ENCODE data around the gene INPP5A. TPM values are rescaled to one million over a fixed set of nuclear protein-coding genes. Genes with fewer than 3 reads are reported as not detected.

INPP5A gene
- total and polyA plus RNA-seq, 2 of the 13 experiments (the other 11 are each of a cell fraction or from before 2014, with no cell fraction given), result 17.5 to 37.9 TPM

GRCh38 chr10:132591166-132591971, 53.8 kb downstream of the INPP5A start (continued):
- TF ChIP-seq ZNF30 (CRISPR knock-in tag; IDR thresholded peaks at IDR 0.05), result no peak
- TF ChIP-seq SETDB1 (CRISPR knock-in tag; IDR thresholded peaks at IDR 0.05; ENCODE audit: borderline replicate concordance), result no peak
- no peak for TF ChIP-seq ZSCAN12 (CRISPR knock-in tag; IDR thresholded peaks at IDR 0.05)
- no peak for TF ChIP-seq PRDM4 (CRISPR knock-in tag; IDR thresholded peaks at IDR 0.05; ENCODE audit: borderline replicate concordance)
- TF ChIP-seq FOXO4 (CRISPR knock-in tag; conservative IDR thresholded peaks at IDR 0.05), result no peak
- no peak for TF ChIP-seq MLX (CRISPR knock-in tag; IDR thresholded peaks at IDR 0.05)
- no peak for TF ChIP-seq ZNF749 (CRISPR knock-in tag; IDR thresholded peaks at IDR 0.05; ENCODE audit: borderline replicate concordance)
- TF ChIP-seq TCF7L2 (IDR thresholded peaks at IDR 0.05; ENCODE audit: low read depth, low read length), result no peak
- TF ChIP-seq PRDM15 (CRISPR knock-in tag; IDR thresholded peaks at IDR 0.05), result no peak
- TF ChIP-seq TP53 (CRISPR knock-in tag; conservative IDR thresholded peaks at IDR 0.05), result no peak
- no peak for TF ChIP-seq MNT (IDR thresholded peaks at IDR 0.05)
- TF ChIP-seq THRA (CRISPR knock-in tag; IDR thresholded peaks at IDR 0.05; ENCODE audit: borderline replicate concordance), result 0 out of 2 replicates have a peak, but pooled peaks have one; percentile 4
- no peak for TF ChIP-seq ATF2 (CRISPR knock-in tag; IDR thresholded peaks at IDR 0.05)
- peak; percentile 52; the same call in 1 of the 2 replicates for TF ChIP-seq ZNF598 (CRISPR knock-in tag; IDR thresholded peaks at IDR 0.05; ENCODE audit: borderline replicate concordance)
- no peak for TF ChIP-seq ZNF256 (CRISPR knock-in tag; conservative IDR thresholded peaks at IDR 0.05)

Measured in HepG2 (cell line).